CD4-positive, alpha-beta T cell (primary cell): ENCODE data around the gene CAMTA1. TPM values are rescaled to one million over a fixed set of nuclear protein-coding genes. Genes with fewer than 3 reads are reported as not detected.

ENCODE experiments used
- ATAC-seq: fragments of 200-7000 bp; cut with Tn5 transposase; one replicate; pipeline ENCODE4 v1.10.0; 2022; ENCODE audit warnings: mild to moderate bottlenecking; ENCODE audit not compliant: poor library complexity
- CTCF ChIA-PET: fragments of 350-600 bp; sonication (Branson Sonifier 250); formaldehyde crosslinking; loops from one replicate; lab custom pipeline; 2021; ENCODE audit warnings: antibody characterized with exemption, inconsistent platforms; lab: Charles Lee
- POLR2A ChIA-PET: fragments of 350-600 bp; sonication (Branson Sonifier 250); formaldehyde crosslinking; loops from one replicate; lab custom pipeline; 2021; ENCODE audit warnings: antibody characterized with exemption, inconsistent platforms; lab: Charles Lee
- DNase-seq, 14 experiments: peaks; one replicate each; pipeline ENCODE4 v3.0.0-alpha.2; 2013 to 2020; ENCODE audit warnings: mixed read lengths in 2 of 14
- H3K27ac ChIP-seq, 2 donors: one replicate each; pipeline versions ENCODE4 v1.5.1 to v1.7.0; 2013; ENCODE audit warnings: low read length in 2 of 2, low read depth in 1 of 2, mild to moderate bottlenecking in 1 of 2
- H3K27me3 ChIP-seq, 2 experiments: 1 replicate in 1 of 2; 2 replicates in 1 of 2; pipeline versions ENCODE4 v1.6.1 to v1.7.0; 2013; ENCODE audit warnings: low read length in 2 of 2, control low read depth in 1 of 2, mild to moderate bottlenecking in 1 of 2, moderate library complexity in 1 of 2; ENCODE audit not compliant: insufficient read depth in 2 of 2, control insufficient read depth in 1 of 2
- H3K36me3 ChIP-seq: one replicate; pipeline ENCODE4 v1.6.1; 2013; ENCODE audit warnings: low read length, control low read depth; ENCODE audit not compliant: insufficient read depth
- H3K4me1 ChIP-seq: one replicate; pipeline ENCODE4 v1.6.1; 2013; ENCODE audit warnings: low read length, control low read depth; ENCODE audit not compliant: insufficient read depth
- H3K4me3 ChIP-seq: one replicate; pipeline ENCODE4 v1.5.1; 2013; ENCODE audit warnings: mild to moderate bottlenecking, low read length, moderate library complexity
- H3K9me3 ChIP-seq, 2 experiments: 1 replicate in 1 of 2; 2 replicates in 1 of 2; pipeline versions ENCODE4 v1.6.1 to v1.7.0; 2013; ENCODE audit warnings: low read length in 2 of 2, mild to moderate bottlenecking in 2 of 2, control low read depth in 1 of 2, moderate library complexity in 1 of 2; ENCODE audit not compliant: control insufficient read depth in 1 of 2, insufficient read depth in 1 of 2
- H3K27ac Mint-ChIP-seq: one replicate; pipeline ENCODE4 v1.8.0; 2020; ENCODE audit warnings: mixed read lengths
- H3K27me3 Mint-ChIP-seq: one replicate; pipeline ENCODE4 v1.8.0; 2021; ENCODE audit warnings: mixed read lengths
- H3K36me3 Mint-ChIP-seq: one replicate; pipeline ENCODE4 v1.8.0; 2021; ENCODE audit warnings: low read depth, mixed read lengths
- H3K4me1 Mint-ChIP-seq: one replicate; pipeline ENCODE4 v1.8.0; 2021; ENCODE audit warnings: low read depth, mixed read lengths
- H3K4me3 Mint-ChIP-seq: one replicate; pipeline ENCODE4 v1.8.0; 2020; ENCODE audit warnings: mild to moderate bottlenecking, mixed read lengths
- H3K9me3 Mint-ChIP-seq: one replicate; pipeline ENCODE4 v1.8.0; 2020; ENCODE audit warnings: mixed read lengths
- CTCF ChIP-seq: fragments of 200-600 bp; IDR thresholded peaks from one replicate; pipeline ENCODE4 v1.8.0; 2022; ENCODE audit warnings: antibody characterized with exemption, mild to moderate bottlenecking
- intact Hi-C, 2 experiments: fragments of 100-400 bp; cut with DNase I in 1 of 2; cut with micrococcal nuclease in 1 of 2; formaldehyde crosslinking; loops; one replicate each; pipeline versions ENCODE4 v1.15.1 to v1.9.0; 2023 to 2025; cut with DNase I, micrococcal nuclease
- total RNA-seq, 174 experiments: library from RNA in 2 of 174; stranded (reverse) in 2 of 174; gene quantifications; one replicate each; pipeline ENCODE4 v1.2.3 and lab custom pipeline; 2021 to 2026

Gene CAMTA1
- total RNA-seq, 2 experiments from 2014 or later = 38.6 to 39.3 TPM

- no peak overlapping the region for H3K27ac ChIP-seq
- no peaks in the 10 kb centered on the region for H3K4me1 Mint-ChIP-seq
- no peaks in the 10 kb centered on the region for H3K9me3 Mint-ChIP-seq
- ATAC-seq (no peak), DNase-seq (no peak)
- no peak overlapping the region for H3K4me3 ChIP-seq
- H3K4me1 ChIP-seq = no peaks in the 10 kb centered on the region
- intact Hi-C loops = no loop called here
- peaks cover 0 to 4% of the 10 kb centered on the region in 2 experiments for H3K27me3 ChIP-seq
- no peaks in the 10 kb centered on the region for H3K36me3 Mint-ChIP-seq
- ChIA-PET POLR2A (no interaction called here), CTCF (no interaction called here)
- peaks cover 6% of the 10 kb centered on the region for H3K27me3 Mint-ChIP-seq
- no peak for TF ChIP-seq CTCF
- H3K4me3 Mint-ChIP-seq = no peak overlapping the region
- no peaks in the 10 kb centered on the region for H3K36me3 ChIP-seq
- no peak overlapping the region for H3K27ac Mint-ChIP-seq
- H3K9me3 ChIP-seq = no peaks in the 10 kb centered on the region
Observed at GRCh38 chr1:7293702-7294629, 508.7 kb downstream of the CAMTA1 start.

GRCh38 chr1:7294636-7295035, 509.4 kb downstream of the CAMTA1 start:
- DNase-seq (no peak), ATAC-seq (no peak)
- H3K36me3 ChIP-seq = no peaks in the 10 kb centered on the region
- no peaks in the 10 kb centered on the region for H3K9me3 ChIP-seq
- H3K27me3 Mint-ChIP-seq = peaks cover 5% of the 10 kb centered on the region
- H3K27ac ChIP-seq = no peak overlapping the region
- H3K27ac Mint-ChIP-seq = no peak overlapping the region
- no peaks in the 10 kb centered on the region for H3K4me1 Mint-ChIP-seq
- ChIA-PET POLR2A (no interaction called here), CTCF (no interaction called here)
- no peaks in the 10 kb centered on the region for H3K36me3 Mint-ChIP-seq
- no peaks in the 10 kb centered on the region for H3K9me3 Mint-ChIP-seq
- no peak for TF ChIP-seq CTCF
- no peaks in the 10 kb centered on the region for H3K4me1 ChIP-seq
- H3K27me3 ChIP-seq = peaks cover 0 to 4% of the 10 kb centered on the region in 2 experiments
- no peak overlapping the region for H3K4me3 ChIP-seq
- no peak overlapping the region for H3K4me3 Mint-ChIP-seq
- intact Hi-C loops = no loop called here

- no peak for DNase-seq
- no peak overlapping the region for H3K4me3 Mint-ChIP-seq
- POLR2A ChIA-PET = no interaction called here
- no peak overlapping the region for H3K4me3 ChIP-seq
- intact Hi-C loops = no loop called here
- CTCF ChIA-PET = no interaction called here
- H3K27ac ChIP-seq = no peak overlapping the region
- no peaks in the 10 kb centered on the region for H3K9me3 ChIP-seq
- H3K27me3 Mint-ChIP-seq = peaks cover 10% of the 10 kb centered on the region
- TF ChIP-seq CTCF = no peak
- H3K36me3 Mint-ChIP-seq = no peaks in the 10 kb centered on the region
- no peaks in the 10 kb centered on the region for H3K9me3 Mint-ChIP-seq
- H3K4me1 ChIP-seq = no peaks in the 10 kb centered on the region
- ATAC-seq = no peak
- peaks cover 0 to 2% of the 10 kb centered on the region in 2 experiments for H3K27me3 ChIP-seq
- H3K36me3 ChIP-seq = no peaks in the 10 kb centered on the region
- no peak overlapping the region for H3K27ac Mint-ChIP-seq
- H3K4me1 Mint-ChIP-seq = no peaks in the 10 kb centered on the region
Observed at GRCh38 chr1:7295946-7296345, 510.7 kb downstream of the CAMTA1 start.
